Progenitor cell of endocrine pancreas (in vitro differentiated cells): Measurements from ENCODE around the gene TMEM163. TPM values are rescaled to one million over a fixed set of nuclear protein-coding genes. Genes with fewer than 3 reads are reported as not detected.

Source experiments
- DNase-seq: peaks from one replicate; pipeline ENCODE4 v3.0.0; 2021; ENCODE audit warnings: low spot score; ENCODE audit not compliant: unreplicated experiment
- H3K27ac Mint-ChIP-seq: 2 replicates; pipeline ENCODE4 v1.8.0; 2021; ENCODE audit warnings: mild to moderate bottlenecking, moderate library complexity, mixed read lengths
- H3K27me3 Mint-ChIP-seq: 2 replicates; pipeline ENCODE4 v1.8.0; 2021; ENCODE audit warnings: mixed read lengths
- H3K36me3 Mint-ChIP-seq: 2 replicates; pipeline ENCODE4 v1.8.0; 2022; ENCODE audit warnings: mixed read lengths; ENCODE audit not compliant: insufficient read depth
- H3K4me1 Mint-ChIP-seq: 2 replicates; pipeline ENCODE4 v1.8.0; 2021; ENCODE audit warnings: low read depth, mixed read lengths
- H3K4me3 Mint-ChIP-seq: 2 replicates; pipeline ENCODE4 v1.8.0; 2021; ENCODE audit warnings: low read depth, mild to moderate bottlenecking, moderate library complexity, mixed read lengths
- H3K9me3 Mint-ChIP-seq: 2 replicates; pipeline ENCODE4 v1.8.0; 2021; ENCODE audit warnings: low read depth, mixed read lengths
- CTCF ChIP-seq: fragments of 200-600 bp; sonication (generic); IDR thresholded peaks from one replicate; pipeline ENCODE4 v1.5.0; 2021; ENCODE audit warnings: antibody characterized with exemption, mild to moderate bottlenecking; ENCODE audit not compliant: unreplicated experiment
- total RNA-seq: library from RNA; stranded (reverse); gene quantifications from 2 replicates; pipeline ENCODE4 v1.2.1, GENCODE V29; 2021

Gene TMEM163
- total RNA-seq, 1 donor from 2014 or later, result 3.8 TPM

DNA sequence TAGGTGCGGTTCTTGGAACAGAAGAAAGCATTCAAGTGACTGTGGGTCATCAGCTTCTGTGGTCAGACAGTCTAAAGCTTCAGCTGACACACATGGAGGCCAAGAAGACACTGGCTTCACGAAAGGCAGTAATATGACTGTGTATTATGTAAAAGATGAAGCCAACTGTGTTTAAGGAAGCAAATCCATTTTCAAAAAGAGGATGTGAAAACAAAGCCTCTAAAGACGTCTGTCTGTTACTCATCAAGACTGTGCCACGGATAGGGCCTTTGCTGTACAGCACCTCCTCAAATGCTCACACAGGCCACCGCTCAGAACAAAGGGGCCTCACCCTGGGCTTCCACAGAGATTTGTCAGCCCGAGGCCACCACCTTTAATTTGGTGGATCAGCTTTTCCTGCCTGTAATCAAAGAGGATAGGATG, 21.1 kb upstream of the TMEM163 start:
- Mint-ChIP-seq H3K36me3 (no peaks in the 10 kb centered on the region), H3K27ac (no peak overlapping the region), H3K4me1 (no peaks in the 10 kb centered on the region), H3K9me3 (no peaks in the 10 kb centered on the region), H3K4me3 (no peak overlapping the region), H3K27me3 (peaks cover 10% of the 10 kb centered on the region)
- DNase-seq, result no peak
- no peak for TF ChIP-seq CTCF

GRCh38 chr2:134739236-134739878, 20.6 kb upstream of the TMEM163 start:
- Mint-ChIP-seq H3K9me3 (no peaks in the 10 kb centered on the region), H3K4me1 (no peaks in the 10 kb centered on the region)
- no peak for DNase-seq

GRCh38 chr2:134738141-134738870, 19.5 kb upstream of the TMEM163 start:
- H3K27ac Mint-ChIP-seq, result no peak overlapping the region
- no peak overlapping the region for H3K4me3 Mint-ChIP-seq
- no peaks in the 10 kb centered on the region for H3K4me1 Mint-ChIP-seq
- H3K9me3 Mint-ChIP-seq, result peaks cover under 1% of the 10 kb centered on the region
- no peak for DNase-seq
- H3K27me3 Mint-ChIP-seq, result peaks cover 10% of the 10 kb centered on the region
- no peaks in the 10 kb centered on the region for H3K36me3 Mint-ChIP-seq
- no peak for TF ChIP-seq CTCF

More at GRCh38 chr2:134739236-134739878, 20.6 kb upstream of the TMEM163 start:
- H3K27me3 Mint-ChIP-seq, result peaks cover 10% of the 10 kb centered on the region
- no peak overlapping the region for H3K27ac Mint-ChIP-seq
- H3K4me3 Mint-ChIP-seq, result no peak overlapping the region
- no peaks in the 10 kb centered on the region for H3K36me3 Mint-ChIP-seq
- TF ChIP-seq CTCF, result no peak

GRCh38 chr2:134737671-134738070, 18.9 kb upstream of the TMEM163 start:
- TF ChIP-seq CTCF, result no peak
- H3K9me3 Mint-ChIP-seq, result peaks cover 7% of the 10 kb centered on the region
- H3K4me3 Mint-ChIP-seq, result no peak overlapping the region
- H3K36me3 Mint-ChIP-seq, result no peaks in the 10 kb centered on the region
- DNase-seq, result no peak
- H3K27me3 Mint-ChIP-seq, result peaks cover 10% of the 10 kb centered on the region
- H3K27ac Mint-ChIP-seq, result no peak overlapping the region
- no peaks in the 10 kb centered on the region for H3K4me1 Mint-ChIP-seq

DNA sequence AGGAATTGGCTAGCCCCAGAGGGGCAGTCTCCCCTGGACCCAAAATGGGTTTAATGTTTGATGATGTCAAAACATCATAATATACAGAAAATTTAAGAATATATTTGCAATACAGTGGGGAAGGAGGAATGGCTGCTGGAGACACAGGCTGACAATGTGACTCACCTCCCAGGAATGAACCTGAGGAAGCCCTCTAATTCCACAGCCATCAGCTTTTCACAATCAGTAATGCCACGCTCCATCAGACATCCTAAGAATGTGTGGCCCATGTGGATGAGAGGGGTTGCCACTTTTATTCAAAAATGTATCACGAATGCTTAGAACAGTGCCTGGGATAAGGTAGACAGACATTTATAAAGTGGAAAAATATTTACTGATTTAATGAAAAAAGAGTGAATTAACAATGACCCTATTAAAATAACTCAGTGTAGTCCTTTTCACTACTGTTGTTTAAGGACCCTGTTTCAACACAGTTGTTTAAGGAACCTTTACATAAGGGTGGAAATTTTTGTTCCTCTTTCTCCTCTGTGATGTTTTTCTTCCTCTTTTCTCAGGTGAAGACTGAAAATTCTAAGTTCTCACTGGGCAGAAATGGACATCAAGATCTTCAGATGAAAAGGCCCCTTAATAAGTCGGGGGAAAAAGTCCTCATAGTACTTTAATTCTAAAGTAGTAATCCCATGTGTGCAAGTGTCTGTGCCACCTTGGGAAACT, 17.5 kb upstream of the TMEM163 start:
- peaks cover 10% of the 10 kb centered on the region for H3K27me3 Mint-ChIP-seq
- no peak for DNase-seq
- H3K36me3 Mint-ChIP-seq, result no peaks in the 10 kb centered on the region
- H3K4me1 Mint-ChIP-seq, result no peaks in the 10 kb centered on the region
- TF ChIP-seq CTCF, result no peak
- H3K27ac Mint-ChIP-seq, result no peak overlapping the region
- peaks cover 10% of the 10 kb centered on the region for H3K9me3 Mint-ChIP-seq
- no peak overlapping the region for H3K4me3 Mint-ChIP-seq
